CD4-positive, alpha-beta T cell (primary cell): ENCODE measurements around the gene PEX10. TPM values are rescaled to one million over a fixed set of nuclear protein-coding genes. Genes with fewer than 3 reads are reported as not detected.

Experiments used
- ATAC-seq: fragments of 200-7000 bp; cut with Tn5 transposase; one replicate; pipeline ENCODE4 v1.10.0; 2022; ENCODE audit warnings: mild to moderate bottlenecking; ENCODE audit not compliant: poor library complexity
- CTCF ChIA-PET: fragments of 350-600 bp; sonication (Branson Sonifier 250); formaldehyde crosslinking; loops from one replicate; lab custom pipeline; 2021; ENCODE audit warnings: antibody characterized with exemption, inconsistent platforms; lab: Charles Lee
- POLR2A ChIA-PET: fragments of 350-600 bp; sonication (Branson Sonifier 250); formaldehyde crosslinking; loops from one replicate; lab custom pipeline; 2021; ENCODE audit warnings: antibody characterized with exemption, inconsistent platforms; lab: Charles Lee
- DNase-seq, 14 experiments: peaks; one replicate each; pipeline ENCODE4 v3.0.0-alpha.2; 2013 to 2020; ENCODE audit warnings: mixed read lengths in 2 of 14
- H3K27ac ChIP-seq, 2 donors: one replicate each; pipeline versions ENCODE4 v1.5.1 to v1.7.0; 2013; ENCODE audit warnings: low read length in 2 of 2, low read depth in 1 of 2, mild to moderate bottlenecking in 1 of 2
- H3K27me3 ChIP-seq, 2 experiments: 1 replicate in 1 of 2; 2 replicates in 1 of 2; pipeline versions ENCODE4 v1.6.1 to v1.7.0; 2013; ENCODE audit warnings: low read length in 2 of 2, control low read depth in 1 of 2, mild to moderate bottlenecking in 1 of 2, moderate library complexity in 1 of 2; ENCODE audit not compliant: insufficient read depth in 2 of 2, control insufficient read depth in 1 of 2
- H3K36me3 ChIP-seq: one replicate; pipeline ENCODE4 v1.6.1; 2013; ENCODE audit warnings: low read length, control low read depth; ENCODE audit not compliant: insufficient read depth
- H3K4me1 ChIP-seq: one replicate; pipeline ENCODE4 v1.6.1; 2013; ENCODE audit warnings: low read length, control low read depth; ENCODE audit not compliant: insufficient read depth
- H3K4me3 ChIP-seq: one replicate; pipeline ENCODE4 v1.5.1; 2013; ENCODE audit warnings: mild to moderate bottlenecking, low read length, moderate library complexity
- H3K9me3 ChIP-seq, 2 experiments: 1 replicate in 1 of 2; 2 replicates in 1 of 2; pipeline versions ENCODE4 v1.6.1 to v1.7.0; 2013; ENCODE audit warnings: low read length in 2 of 2, mild to moderate bottlenecking in 2 of 2, control low read depth in 1 of 2, moderate library complexity in 1 of 2; ENCODE audit not compliant: control insufficient read depth in 1 of 2, insufficient read depth in 1 of 2
- H3K27ac Mint-ChIP-seq: one replicate; pipeline ENCODE4 v1.8.0; 2020; ENCODE audit warnings: mixed read lengths
- H3K27me3 Mint-ChIP-seq: one replicate; pipeline ENCODE4 v1.8.0; 2021; ENCODE audit warnings: mixed read lengths
- H3K36me3 Mint-ChIP-seq: one replicate; pipeline ENCODE4 v1.8.0; 2021; ENCODE audit warnings: low read depth, mixed read lengths
- H3K4me1 Mint-ChIP-seq: one replicate; pipeline ENCODE4 v1.8.0; 2021; ENCODE audit warnings: low read depth, mixed read lengths
- H3K4me3 Mint-ChIP-seq: one replicate; pipeline ENCODE4 v1.8.0; 2020; ENCODE audit warnings: mild to moderate bottlenecking, mixed read lengths
- H3K9me3 Mint-ChIP-seq: one replicate; pipeline ENCODE4 v1.8.0; 2020; ENCODE audit warnings: mixed read lengths
- CTCF ChIP-seq: fragments of 200-600 bp; IDR thresholded peaks from one replicate; pipeline ENCODE4 v1.8.0; 2022; ENCODE audit warnings: antibody characterized with exemption, mild to moderate bottlenecking
- intact Hi-C, 2 experiments: fragments of 100-400 bp; cut with DNase I in 1 of 2; cut with micrococcal nuclease in 1 of 2; formaldehyde crosslinking; loops; one replicate each; pipeline versions ENCODE4 v1.15.1 to v1.9.0; 2023 to 2025; cut with DNase I, micrococcal nuclease
- total RNA-seq, 174 experiments: library from RNA in 2 of 174; stranded (reverse) in 2 of 174; gene quantifications; one replicate each; pipeline ENCODE4 v1.2.3 and lab custom pipeline; 2021 to 2026

Gene PEX10
- total RNA-seq, 2 experiments from 2014 or later = 12.0 to 12.5 TPM

DNA sequence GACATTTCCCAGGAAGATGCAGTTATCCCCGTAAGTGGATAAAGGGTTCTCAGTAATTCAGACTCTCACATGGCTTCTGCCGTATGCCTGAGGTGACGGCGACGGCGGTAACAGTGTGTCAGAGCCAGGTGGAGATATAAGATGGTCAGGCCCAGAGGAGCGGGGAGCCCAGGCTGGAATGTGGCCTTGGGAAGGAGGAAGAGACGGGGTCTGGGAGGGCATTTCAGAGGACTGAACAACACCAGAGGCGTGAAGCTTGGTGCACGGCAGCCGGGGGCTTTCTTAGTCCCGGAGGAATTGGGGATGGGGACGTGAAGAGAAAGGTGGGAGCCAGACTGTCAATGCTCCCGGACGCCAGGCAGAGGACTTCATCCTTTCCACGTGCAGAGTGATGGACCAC lies 19.7 kb downstream of the PEX10 start:
- H3K27ac ChIP-seq = peak overlapping the region in 1 of 2 donors; percentile 22

DNA sequence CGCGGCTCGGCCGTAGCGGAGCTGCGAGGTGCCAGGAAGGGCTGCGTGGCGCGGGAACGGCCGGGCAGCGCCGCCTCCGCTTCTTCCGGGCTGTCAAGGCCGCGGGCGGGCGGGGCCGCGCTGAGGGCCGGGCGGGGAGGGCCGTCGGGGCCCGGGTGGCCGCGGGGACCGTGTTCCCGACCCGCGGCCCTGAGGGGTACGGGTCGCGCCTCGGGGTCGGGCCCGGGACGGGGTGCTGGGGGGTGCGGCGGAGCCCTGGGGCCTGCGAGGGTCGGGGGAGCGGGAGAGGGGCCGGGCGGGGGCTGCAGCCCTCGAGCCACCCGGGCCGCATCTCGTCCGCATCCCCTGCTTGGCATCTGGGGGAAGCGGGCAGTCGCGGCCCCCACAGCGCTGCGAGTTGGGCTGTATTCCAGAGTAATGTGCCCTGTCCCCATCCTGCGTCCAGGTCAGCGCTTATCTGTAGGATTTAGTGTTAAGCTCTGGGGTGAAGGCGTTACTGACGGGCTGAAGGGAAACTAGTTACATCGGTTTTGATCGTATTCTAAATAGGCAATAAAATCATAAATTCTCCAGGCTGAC lies 20.3 kb downstream of the PEX10 start:
- peak overlapping the region; percentile 95 for H3K4me3 Mint-ChIP-seq
- TF ChIP-seq CTCF = no peak
- ChIA-PET POLR2A (interaction anchor here (0.8 to 2.8 kb wide), 28 partner anchors 10 to 259 kb away, joined by 3 to 36 read pairs (median 4); partner anchors contain the start of genes FAAP20, PANK4, PEX10 and PRXL2B), CTCF (interaction anchor here (1.0 to 1.4 kb wide), 6 partner anchors 10 to 197 kb away, joined by 3 to 13 read pairs (median 4); partner anchors contain the start of gene FAAP20)
- no peak for DNase-seq
- peaks cover 31% of the 10 kb centered on the region for H3K4me1 Mint-ChIP-seq
- no peaks in the 10 kb centered on the region for H3K27me3 Mint-ChIP-seq
- peak overlapping the region; percentile 88 for H3K27ac Mint-ChIP-seq
- peak overlapping the region; percentile 64 for H3K4me3 ChIP-seq
- peaks cover 48% of the 10 kb centered on the region for H3K36me3 Mint-ChIP-seq
- no peaks in the 10 kb centered on the region for H3K9me3 ChIP-seq
- H3K9me3 Mint-ChIP-seq = no peaks in the 10 kb centered on the region
- H3K27ac ChIP-seq = peak overlapping the region in 1 of 2 donors; percentile 22
- no peak for ATAC-seq
- peaks cover 42% of the 10 kb centered on the region for H3K36me3 ChIP-seq
- peaks cover 45% of the 10 kb centered on the region for H3K4me1 ChIP-seq
- H3K27me3 ChIP-seq = no peaks in the 10 kb centered on the region
- intact Hi-C loops = loop anchor here in 1 of 2 experiments (1.0 to 10.0 kb wide), 6 partner anchors 20 to 757 kb away; partner anchors contain the start of genes FAAP20, MMP23B, PANK4 and PEX10

More for the DNA sequence above, 19.7 kb downstream of the PEX10 start:
- Mint-ChIP-seq H3K4me1 (peaks cover 31% of the 10 kb centered on the region), H3K36me3 (peaks cover 54% of the 10 kb centered on the region), H3K9me3 (no peaks in the 10 kb centered on the region), H3K4me3 (peak overlapping the region; percentile 95), H3K27ac (peak overlapping the region; percentile 88), H3K27me3 (no peaks in the 10 kb centered on the region)
- POLR2A ChIA-PET = interaction anchor here (1.2 to 2.8 kb wide), 5 partner anchors 13 to 197 kb away, joined by 3 to 36 read pairs (median 5); partner anchors contain the start of gene FAAP20
- no peaks in the 10 kb centered on the region for H3K9me3 ChIP-seq
- H3K27me3 ChIP-seq = no peaks in the 10 kb centered on the region
- ATAC-seq (no peak), DNase-seq (no peak)
- intact Hi-C loops = loop anchor here in 1 of 2 experiments (5.0 to 10.0 kb wide), 2 partner anchors 255 to 758 kb away; partner anchors contain the start of gene MMP23B
- no peak for TF ChIP-seq CTCF
- H3K4me3 ChIP-seq = peak overlapping the region; percentile 64
- CTCF ChIA-PET = interaction anchor here (1.3 kb wide), 1 partner anchor 131 kb away, joined by 3 read pairs; no protein-coding TSS in a partner anchor
- H3K4me1 ChIP-seq = peaks cover 45% of the 10 kb centered on the region
- H3K36me3 ChIP-seq = peaks cover 49% of the 10 kb centered on the region

- peak; percentile 97 to 100 (median 99) for DNase-seq
- no peak for TF ChIP-seq CTCF
- Mint-ChIP-seq H3K27ac (peak within 1 kb of the TSS; percentile 88), H3K9me3 (no peaks in the 10 kb centered on the region), H3K36me3 (peaks cover 40% of the 10 kb centered on the region), H3K27me3 (no peaks in the 10 kb centered on the region), H3K4me1 (peaks cover 31% of the 10 kb centered on the region), H3K4me3 (peak within 1 kb of the TSS; percentile 95)
- ChIA-PET POLR2A (interaction anchor here (0.6 to 2.8 kb wide), 31 partner anchors 9 to 258 kb away, joined by 3 to 36 read pairs (median 4); partner anchors contain the start of genes FAAP20, PANK4, PEX10 and PRXL2B), CTCF (interaction anchor here (1.0 to 1.4 kb wide), 6 partner anchors 9 to 196 kb away, joined by 3 to 13 read pairs (median 4); partner anchors contain the start of gene FAAP20)
- Histone ChIP-seq H3K9me3 (no peaks in the 10 kb centered on the region), H3K27me3 (no peaks in the 10 kb centered on the region), H3K36me3 (peaks cover 35% of the 10 kb centered on the region), H3K4me1 (peaks cover 45% of the 10 kb centered on the region), H3K27ac (peak within 1 kb of the TSS; percentile 60 to 63), H3K4me3 (peak within 1 kb of the TSS; percentile 64)
- ATAC-seq = peak; percentile 95
- intact Hi-C loops = loop anchor here in 1 of 2 experiments (1.0 to 10.0 kb wide), 6 partner anchors 21 to 756 kb away; partner anchors contain the start of genes FAAP20, MMP23B, PANK4 and PEX10
Measured at GRCh38 chr1:2391041-2391930, 21.1 kb downstream of the PEX10 start, which contains the start of the genes MORN1 and RER1. MORN1 (minus strand) TSS chr1:2391554; CDS start chr1:2391533, 21 bp downstream. RER1 (plus strand) TSS chr1:2391841; CDS start chr1:2395791, 3,950 bp downstream.
